ENCODE measurements around the gene TYMS. TPM values are rescaled to one million over a fixed set of nuclear protein-coding genes. Genes with fewer than 3 reads are reported as not detected.

The TYMS gene
- total RNA-seq, 4 donors from 2014 or later: 0.50 to 6.4 (median 0.65) TPM; not detected in 1

GRCh38 chr18:654601-655000 is 2.9 kb upstream of the TYMS start:
- TF ChIP-seq CTCF (IDR thresholded peaks at IDR 0.05): no peak
- ATAC-seq (ENCODE audit: low FRiP score): no peak
- no peak for DNase-seq (ENCODE audit: low spot score)

GRCh38 chr18:655445-655844 is 2.0 kb upstream of the TYMS start:
- ATAC-seq (ENCODE audit: low FRiP score) (no peak), DNase-seq (ENCODE audit: low spot score) (no peak)
- TF ChIP-seq CTCF (IDR thresholded peaks at IDR 0.05): no peak

DNA sequence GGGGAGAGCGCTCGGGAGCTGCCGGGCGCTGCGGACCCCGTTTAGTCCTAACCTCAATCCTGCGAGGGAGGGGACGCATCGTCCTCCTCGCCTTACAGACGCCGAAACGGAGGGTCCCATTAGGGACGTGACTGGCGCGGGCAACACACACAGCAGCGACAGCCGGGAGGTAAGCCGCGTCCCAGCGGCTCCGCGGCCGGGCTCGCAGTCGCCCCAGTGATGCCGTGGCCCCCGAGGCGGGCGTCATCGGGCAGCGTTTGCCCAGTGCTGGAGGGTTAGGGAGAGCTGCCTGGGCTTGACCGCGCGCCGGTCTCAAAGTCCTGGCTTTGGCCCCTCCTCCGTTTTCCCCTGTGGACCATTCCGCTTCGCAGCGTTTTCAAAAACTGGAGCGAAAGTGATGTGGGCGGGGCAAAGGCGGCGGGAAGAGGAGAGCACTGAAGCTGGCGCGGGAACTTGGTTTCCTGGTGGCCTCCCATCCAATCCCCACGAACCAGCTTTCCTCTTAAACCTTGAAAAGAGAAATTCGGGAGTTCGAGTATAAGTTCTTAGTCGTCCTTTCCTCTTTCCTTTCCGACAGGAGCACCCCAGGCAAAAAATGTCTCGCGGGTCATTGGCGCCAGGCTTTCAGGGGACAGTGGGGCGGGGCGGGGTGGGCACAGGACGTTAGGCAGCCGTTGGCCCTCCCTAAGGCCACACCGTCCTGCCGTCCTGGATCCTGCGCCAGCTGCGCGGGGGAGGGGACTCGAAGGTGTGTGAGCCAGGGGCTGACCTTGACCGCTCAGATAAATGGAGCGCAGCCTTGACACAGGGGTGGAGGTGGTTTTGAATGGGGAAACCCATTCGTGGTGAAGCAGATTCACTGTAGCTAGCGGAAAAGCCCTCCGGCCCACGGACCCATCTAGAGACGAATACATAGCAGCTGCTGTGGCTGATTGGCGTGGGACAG is 821 bp downstream of the TYMS start:
- no peak for TF ChIP-seq CTCF (IDR thresholded peaks at IDR 0.05)
- DNase-seq (ENCODE audit: low spot score) (peak; percentile 47), ATAC-seq (ENCODE audit: low FRiP score) (peak; percentile 94)

- TF ChIP-seq CTCF (IDR thresholded peaks at IDR 0.05): no peak
- no peak for ATAC-seq (ENCODE audit: low FRiP score)
- no peak for DNase-seq (ENCODE audit: low spot score)
Observed at GRCh38 chr18:658947-659533, 1.6 kb downstream of the TYMS start.

- DNase-seq (ENCODE audit: low spot score) (no peak), ATAC-seq (ENCODE audit: low FRiP score) (no peak)
- TF ChIP-seq CTCF (IDR thresholded peaks at IDR 0.05): no peak
Observed at GRCh38 chr18:659597-659996, 2.1 kb downstream of the TYMS start.

GRCh38 chr18:662197-662596 is 4.7 kb downstream of the TYMS start:
- no peak for TF ChIP-seq CTCF (IDR thresholded peaks at IDR 0.05)
- ATAC-seq (ENCODE audit: low FRiP score) (no peak), DNase-seq (ENCODE audit: low spot score) (no peak)

Data from omental fat pad (tissue), 4 donors.